C4-2B (cell line): Measurements from ENCODE around the gene PLAAT2.

ENCODE experiments used
- ZFX ChIP-seq: fragments of 450-650 bp; IDR thresholded peaks from 2 replicates; pipeline ENCODE4 v1.6.1; 2017
- TF ChIP-seq, protein P1 (sequence below): fragments of 450-650 bp; conservative IDR thresholded peaks from 2 replicates; pipeline ENCODE4 v1.5.1; 2017; ENCODE audit warnings: mild to moderate bottlenecking

- TF ChIP-seq, protein P1, sequence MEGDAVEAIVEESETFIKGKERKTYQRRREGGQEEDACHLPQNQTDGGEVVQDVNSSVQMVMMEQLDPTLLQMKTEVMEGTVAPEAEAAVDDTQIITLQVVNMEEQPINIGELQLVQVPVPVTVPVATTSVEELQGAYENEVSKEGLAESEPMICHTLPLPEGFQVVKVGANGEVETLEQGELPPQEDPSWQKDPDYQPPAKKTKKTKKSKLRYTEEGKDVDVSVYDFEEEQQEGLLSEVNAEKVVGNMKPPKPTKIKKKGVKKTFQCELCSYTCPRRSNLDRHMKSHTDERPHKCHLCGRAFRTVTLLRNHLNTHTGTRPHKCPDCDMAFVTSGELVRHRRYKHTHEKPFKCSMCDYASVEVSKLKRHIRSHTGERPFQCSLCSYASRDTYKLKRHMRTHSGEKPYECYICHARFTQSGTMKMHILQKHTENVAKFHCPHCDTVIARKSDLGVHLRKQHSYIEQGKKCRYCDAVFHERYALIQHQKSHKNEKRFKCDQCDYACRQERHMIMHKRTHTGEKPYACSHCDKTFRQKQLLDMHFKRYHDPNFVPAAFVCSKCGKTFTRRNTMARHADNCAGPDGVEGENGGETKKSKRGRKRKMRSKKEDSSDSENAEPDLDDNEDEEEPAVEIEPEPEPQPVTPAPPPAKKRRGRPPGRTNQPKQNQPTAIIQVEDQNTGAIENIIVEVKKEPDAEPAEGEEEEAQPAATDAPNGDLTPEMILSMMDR: no peak
- no peak for TF ChIP-seq ZFX
Observed at GRCh38 chr11:63611395-63611747, 48.2 kb upstream of the PLAAT2 start.
